PC-3 (cell line): ENCODE data around the gene APOBEC2.

Experiments used
- CTCF ChIP-seq: fragments of 300-600 bp; sonication (generic); conservative IDR thresholded peaks from 2 replicates; pipeline ENCODE4 v1.5.1; 2017; ENCODE audit warnings: antibody characterized with exemption, low read depth, mild to moderate bottlenecking, low read length
- EZH2 ChIP-seq: fragments of 300-600 bp; sonication (generic); IDR thresholded peaks from one replicate; pipeline ENCODE4 v1.6.1; 2017; ENCODE audit warnings: antibody characterized with exemption, mild to moderate bottlenecking, low read length; ENCODE audit not compliant: unreplicated experiment
- EZH2phosphoT487 ChIP-seq: fragments of 300-600 bp; sonication (generic); IDR thresholded peaks from 2 replicates; pipeline ENCODE4 v1.6.1; 2018; ENCODE audit warnings: mild to moderate bottlenecking, antibody characterized with exemption, low read length, borderline replicate concordance

- TF ChIP-seq CTCF (no peak), EZH2phosphoT487 (no peak), EZH2 (no peak)
Measured at GRCh38 chr6:41028561-41029412, 24.2 kb upstream of the APOBEC2 start.
